HUDEP-2 (cell line): Measurements from ENCODE around the gene ARHGAP24.
A peak's percentile ranks its signal among the peaks of the same experiment; 100 is the strongest.

Experiments used
- DNase-seq, 76 experiments: peaks; one replicate each; lab custom pipeline; 2025; ENCODE audit not compliant: unreplicated experiment in 76 of 76; lab: John Stamatoyannopoulos, UW

ARHGAP24 gene

GRCh38 chr4:85684676-85685075 is 209.7 kb downstream of the ARHGAP24 start:
- no peak for DNase-seq

GRCh38 chr4:85686398-85686797 is 211.4 kb downstream of the ARHGAP24 start:
- no peak for DNase-seq

- DNase-seq: no peak
Measured at GRCh38 chr4:85688055-85688740, 213.2 kb downstream of the ARHGAP24 start.

- no peak for DNase-seq
Measured at GRCh38 chr4:85696661-85697060, 221.7 kb downstream of the ARHGAP24 start.

- DNase-seq: no peak
Measured at GRCh38 chr4:85697854-85698253, 222.9 kb downstream of the ARHGAP24 start.

GRCh38 chr4:85700362-85700761 is 225.4 kb downstream of the ARHGAP24 start:
- no peak for DNase-seq

GRCh38 chr4:85701861-85702321 is 226.9 kb downstream of the ARHGAP24 start:
- no peak for DNase-seq

- no peak for DNase-seq
Measured at GRCh38 chr4:85703096-85703495, 228.1 kb downstream of the ARHGAP24 start.

GRCh38 chr4:85707611-85708010 is 232.7 kb downstream of the ARHGAP24 start:
- no peak for DNase-seq

- no peak for DNase-seq
Measured at GRCh38 chr4:85708468-85708867, 233.5 kb downstream of the ARHGAP24 start.

- DNase-seq: no peak
Measured at GRCh38 chr4:85713005-85713404, 238.1 kb downstream of the ARHGAP24 start.

- DNase-seq: no peak
Measured at GRCh38 chr4:85715991-85716737, 241.2 kb downstream of the ARHGAP24 start.

- DNase-seq: no peak
Measured at GRCh38 chr4:85717351-85717750, 242.4 kb downstream of the ARHGAP24 start.

GRCh38 chr4:85717847-85718246 is 242.9 kb downstream of the ARHGAP24 start:
- no peak for DNase-seq

GRCh38 chr4:85720735-85721134 is 245.8 kb downstream of the ARHGAP24 start:
- no peak for DNase-seq

GRCh38 chr4:85722401-85722800 is 247.5 kb downstream of the ARHGAP24 start:
- DNase-seq: no peak

GRCh38 chr4:85722807-85723206 is 247.9 kb downstream of the ARHGAP24 start:
- no peak for DNase-seq

GRCh38 chr4:85724791-85725563 is 250.0 kb downstream of the ARHGAP24 start:
- no peak for DNase-seq

GRCh38 chr4:85725721-85726170 is 250.8 kb downstream of the ARHGAP24 start:
- peak in 4 of 76 experiments; percentile 0 to 33 (median 10) for DNase-seq

GRCh38 chr4:85726555-85726954 is 251.6 kb downstream of the ARHGAP24 start:
- no peak for DNase-seq

- no peak for DNase-seq
Measured at GRCh38 chr4:85728464-85728863, 253.5 kb downstream of the ARHGAP24 start.
